HG02870 (cell line): Measurements from ENCODE around the gene C6orf141.
"Not testable (repeated sequence)": the region's sequence is repeated elsewhere in the genome, so short reads cannot be mapped to it uniquely, and the experiment has no call there.

Experiments
- ATAC-seq: cut with Tn5 transposase; IDR thresholded peaks from one replicate; pipeline ENCODE4 v1.9.1; 2021; ENCODE audit warnings: mild to moderate bottlenecking, moderate library complexity; ENCODE audit not compliant: unreplicated experiment

C6orf141 gene

DNA sequence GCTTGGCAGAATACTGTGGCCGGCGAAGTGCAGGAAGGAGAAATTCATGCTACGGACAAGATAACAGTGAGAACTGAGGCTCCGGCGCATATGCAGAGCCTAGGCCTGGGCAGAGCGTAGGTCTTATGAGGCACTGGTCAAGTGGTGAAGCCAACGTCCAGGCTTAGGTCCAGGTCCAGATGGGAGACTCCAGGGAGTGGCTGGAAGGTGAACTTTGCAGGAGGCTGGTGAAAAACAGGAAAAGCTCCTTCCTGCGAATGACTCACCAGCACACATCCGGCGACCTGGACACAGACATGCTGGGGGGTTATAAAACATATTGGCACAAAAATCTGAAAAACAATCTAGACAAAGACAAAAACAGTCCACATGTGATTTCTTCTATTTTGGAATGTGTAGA, 15.4 kb downstream of the C6orf141 start:
- ATAC-seq: no peak

DNA sequence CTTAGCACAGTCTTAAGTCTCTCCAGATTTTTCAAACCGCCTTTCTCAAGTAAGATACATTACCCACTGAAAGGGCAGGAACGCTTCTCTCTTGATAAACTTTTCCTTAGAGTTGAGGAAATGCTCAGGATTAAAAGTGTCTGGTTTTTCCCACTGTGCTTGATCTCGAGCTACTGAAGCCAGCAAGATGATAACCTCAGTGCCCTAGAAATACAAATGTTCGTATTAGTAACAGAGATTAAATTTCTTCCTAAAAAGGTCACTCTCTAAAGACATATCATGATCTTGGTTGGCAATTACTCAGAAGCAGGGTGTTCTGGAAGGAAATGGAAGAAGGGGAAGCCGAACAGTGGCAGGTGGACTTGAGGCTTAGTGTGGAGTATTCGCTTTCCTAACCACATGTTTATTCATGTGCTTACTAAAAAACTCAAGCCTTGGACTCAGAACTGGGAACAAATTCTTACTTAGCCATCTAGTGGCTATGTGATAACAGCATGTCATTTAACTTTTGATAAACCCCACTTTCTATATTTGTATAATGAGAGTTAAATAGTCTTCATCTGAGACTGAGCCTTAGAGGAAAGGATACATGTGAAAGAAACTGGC, 20.1 kb downstream of the C6orf141 start:
- no peak for ATAC-seq

DNA sequence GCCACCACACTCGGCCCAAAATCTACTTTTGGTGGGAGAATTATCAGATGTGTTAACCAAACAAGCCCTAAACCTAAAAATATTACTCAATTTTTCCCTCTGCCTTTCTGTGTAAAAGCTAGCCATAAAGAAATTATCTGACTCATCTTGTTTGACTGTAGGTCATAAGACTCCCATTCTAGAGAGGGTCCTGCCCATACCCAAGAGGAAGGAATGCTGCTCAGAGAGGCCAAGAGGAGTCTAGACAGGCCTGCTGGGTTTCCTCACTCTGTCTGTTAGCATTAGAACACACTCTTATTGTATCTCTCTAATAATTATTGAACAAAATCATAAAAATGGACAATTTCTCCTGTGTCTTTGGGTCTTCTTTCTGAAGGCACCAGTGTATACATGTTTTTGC, 26.1 kb downstream of the C6orf141 start:
- no peak for ATAC-seq

DNA sequence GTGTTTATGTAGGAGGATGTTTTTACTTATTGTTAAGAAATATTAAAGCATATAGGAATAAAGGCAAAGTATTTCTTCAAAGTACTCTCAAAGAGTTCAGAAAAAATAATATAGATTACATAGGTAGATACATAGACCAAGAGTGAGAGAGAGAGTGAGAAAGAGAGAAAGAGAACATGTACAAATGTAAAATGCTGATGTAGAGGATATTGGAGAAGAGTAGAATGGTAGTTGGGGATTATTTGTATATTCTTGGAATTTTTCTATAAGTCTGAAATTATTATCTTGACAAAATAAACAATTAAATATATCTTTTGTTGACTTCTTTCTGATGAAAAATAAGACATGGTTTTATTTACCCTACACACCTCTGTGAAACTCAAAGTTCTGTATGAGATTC, 29.2 kb downstream of the C6orf141 start:
- ATAC-seq: no peak

DNA sequence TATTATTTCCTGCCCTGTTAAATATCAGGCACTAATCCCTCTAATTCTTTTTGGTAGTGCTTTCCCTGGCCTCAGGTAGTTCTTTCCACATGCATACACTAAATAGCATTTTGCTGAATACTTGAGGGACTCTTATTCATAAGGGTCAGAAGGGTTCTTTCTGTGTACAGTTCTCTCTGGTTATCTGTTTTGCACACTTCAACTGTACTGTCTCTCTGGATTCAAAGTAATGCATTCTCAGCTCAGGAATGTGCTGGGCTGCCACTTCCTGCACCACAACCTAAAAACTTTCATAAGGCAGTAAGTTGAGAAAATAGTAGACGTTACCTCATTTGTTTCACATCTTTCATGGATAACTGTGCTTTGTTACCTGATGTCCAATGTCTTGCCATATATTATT, 32.1 kb downstream of the C6orf141 start:
- no peak for ATAC-seq

DNA sequence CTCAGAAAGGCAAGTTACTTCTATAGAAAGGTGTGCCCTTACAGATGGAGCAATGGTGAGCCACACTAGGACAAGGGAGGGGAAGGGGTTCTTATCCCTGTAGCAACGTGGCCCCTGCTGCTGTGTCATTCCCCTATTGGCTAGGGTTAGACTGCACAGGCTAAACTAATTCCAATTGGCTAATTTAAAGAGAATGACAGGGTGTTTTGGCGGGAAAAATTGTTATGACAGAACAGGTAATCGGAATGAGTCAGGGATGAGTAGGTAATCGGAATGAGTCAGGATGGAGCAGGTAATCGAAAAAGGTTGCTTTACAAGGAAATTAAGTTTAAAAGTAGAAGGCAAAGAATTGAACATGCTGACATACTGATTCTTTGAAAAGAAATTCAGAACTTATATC, 36.8 kb downstream of the C6orf141 start:
- ATAC-seq: not testable (repeated sequence)
